ENCODE results near the gene MPC1. TPM values are rescaled to one million over a fixed set of nuclear protein-coding genes. Genes with fewer than 3 reads are reported as not detected.

The MPC1 gene
- total and polyA plus RNA-seq, 2 donors (not counting 3 experiments of a cell fraction or from before 2014, with no cell fraction given) = 15.5 to 17.5 TPM

DNA sequence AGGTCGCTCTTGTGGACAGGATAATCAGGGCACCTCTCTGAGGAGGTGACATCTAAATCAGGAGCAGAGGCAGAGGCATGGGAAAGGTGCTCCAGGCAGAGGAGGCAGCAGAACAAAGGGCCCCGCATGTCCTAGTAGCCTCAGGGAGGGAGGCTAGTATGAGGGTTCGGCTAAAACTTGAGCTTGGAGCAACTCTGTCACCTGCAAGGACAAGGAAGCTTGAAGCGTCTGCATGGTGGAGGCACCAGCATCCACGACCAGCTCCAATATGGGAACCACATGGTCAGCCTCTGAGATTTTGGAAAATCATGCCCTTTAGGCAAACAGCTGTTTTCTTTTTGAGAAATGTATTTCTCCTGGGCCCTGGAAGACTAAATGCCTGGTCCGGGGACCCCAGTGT is 13.0 kb upstream of the MPC1 start:
- no peaks in the 10 kb centered on the region for H3K9me1 ChIP-seq (replicated peaks; ENCODE audit: control insufficient read depth, extremely low read depth, insufficient read depth, low read length)
- H3K79me2 ChIP-seq (ENCODE audit: control insufficient read depth, insufficient read depth, low read length) = no peaks in the 10 kb centered on the region
- H3K27ac ChIP-seq (ENCODE audit: insufficient read depth, low read depth, low read length) = no peak overlapping the region
- H3K27me3 ChIP-seq (ENCODE audit: control insufficient read depth in 2 of 2, insufficient read depth in 2 of 2, low read length in 2 of 2) = peaks cover 4 to 12% of the 10 kb centered on the region in 2 experiments
- H4K20me1 ChIP-seq (replicated peaks; ENCODE audit: control insufficient read depth, extremely low read depth, insufficient read depth, low read length) = no peaks in the 10 kb centered on the region
- no peaks in the 10 kb centered on the region for H3K4me1 ChIP-seq (ENCODE audit: control insufficient read depth, extremely low read depth, insufficient read depth, low read length)
- FAIRE-seq (no peak), DNase-seq (ENCODE audit: low read depth, low spot score) (no peak)
- no peaks in the 10 kb centered on the region for H3K9me3 ChIP-seq (replicated peaks; ENCODE audit: control insufficient read depth, insufficient read depth, low read length)
- no peak overlapping the region for H3K4me3 ChIP-seq (replicated peaks in 1 of 3; ENCODE audit: insufficient read depth in 1 of 3, low read depth in 1 of 3, low read length in 3 of 3)
- H3K4me2 ChIP-seq (ENCODE audit: insufficient read depth, low read length) = no peak overlapping the region
- POLR2A ChIA-PET = no interaction called here
- no peaks in the 10 kb centered on the region for H3K36me3 ChIP-seq (ENCODE audit: control insufficient read depth in 2 of 2, extremely low read depth in 1 of 2, insufficient read depth in 2 of 2, low read length in 2 of 2)
- CTCF ChIA-PET = interaction anchor here (1.1 to 1.4 kb wide), 4 partner anchors 10 to 120 kb away, joined by 3 to 5 read pairs (median 4); no protein-coding TSS in a partner anchor
- intact Hi-C loops (cut with micrococcal nuclease) (no loop called here), dilution Hi-C loops (cut with MboI; ENCODE audit: extremely low pct_ligation_motif_present, low sequenced_read_pairs) (no loop called here)
- no TSS peak for BruUV-seq (replicated peaks)
- no peak overlapping the region for H2AFZ ChIP-seq (ENCODE audit: low read depth, low read length)
- H3K9ac ChIP-seq (replicated peaks; ENCODE audit: extremely low read depth, insufficient read depth, low read length) = no peak overlapping the region
- TF ChIP-seq, protein P1, sequence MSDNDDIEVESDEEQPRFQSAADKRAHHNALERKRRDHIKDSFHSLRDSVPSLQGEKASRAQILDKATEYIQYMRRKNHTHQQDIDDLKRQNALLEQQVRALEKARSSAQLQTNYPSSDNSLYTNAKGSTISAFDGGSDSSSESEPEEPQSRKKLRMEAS (IDR thresholded peaks at IDR 0.05; ENCODE audit: insufficient read depth, insufficient read length) = no peak
- TF ChIP-seq POLR2AphosphoS5 (IDR thresholded peaks at IDR 0.05; ENCODE audit: insufficient read depth, low read depth, low read length) = no peak
- TF ChIP-seq FOS (IDR thresholded peaks at IDR 0.05; ENCODE audit: borderline replicate concordance, insufficient read depth, low read length) = no peak
- TF ChIP-seq POLR2A (IDR thresholded peaks at IDR 0.05; ENCODE audit: low read depth, low read length) = no peak
- TF ChIP-seq JUN (IDR thresholded peaks at IDR 0.05; ENCODE audit: borderline replicate concordance, insufficient read depth, insufficient read length, low read depth) = no peak
- no peak for TF ChIP-seq MYC (IDR thresholded peaks at IDR 0.05; ENCODE audit: low read depth, low read length)

GRCh38 chr6:166395351-166395750 is 12.6 kb upstream of the MPC1 start:
- Histone ChIP-seq H4K20me1 (replicated peaks; ENCODE audit: control insufficient read depth, extremely low read depth, insufficient read depth, low read length) (no peaks in the 10 kb centered on the region), H2AFZ (ENCODE audit: low read depth, low read length) (no peak overlapping the region), H3K4me3 (replicated peaks in 1 of 3; ENCODE audit: insufficient read depth in 1 of 3, low read depth in 1 of 3, low read length in 3 of 3) (no peak overlapping the region), H3K4me2 (ENCODE audit: insufficient read depth, low read length) (no peak overlapping the region), H3K9me3 (replicated peaks; ENCODE audit: control insufficient read depth, insufficient read depth, low read length) (no peaks in the 10 kb centered on the region), H3K27me3 (ENCODE audit: control insufficient read depth in 2 of 2, insufficient read depth in 2 of 2, low read length in 2 of 2) (peaks cover 4 to 13% of the 10 kb centered on the region in 2 experiments), H3K36me3 (ENCODE audit: control insufficient read depth in 2 of 2, extremely low read depth in 1 of 2, insufficient read depth in 2 of 2, low read length in 2 of 2) (no peaks in the 10 kb centered on the region), H3K9me1 (replicated peaks; ENCODE audit: control insufficient read depth, extremely low read depth, insufficient read depth, low read length) (no peaks in the 10 kb centered on the region), H3K27ac (ENCODE audit: insufficient read depth, low read depth, low read length) (no peak overlapping the region), H3K79me2 (ENCODE audit: control insufficient read depth, insufficient read depth, low read length) (no peaks in the 10 kb centered on the region), H3K9ac (replicated peaks; ENCODE audit: extremely low read depth, insufficient read depth, low read length) (no peak overlapping the region), H3K4me1 (ENCODE audit: control insufficient read depth, extremely low read depth, insufficient read depth, low read length) (no peaks in the 10 kb centered on the region)
- no TSS peak for BruUV-seq (replicated peaks)
- dilution Hi-C loops (cut with MboI; ENCODE audit: extremely low pct_ligation_motif_present, low sequenced_read_pairs) (no loop called here), intact Hi-C loops (cut with micrococcal nuclease) (no loop called here)
- CTCF ChIA-PET = interaction anchor here (1.1 to 1.4 kb wide), 3 partner anchors 10 to 119 kb away, joined by 3 to 5 read pairs (median 3); no protein-coding TSS in a partner anchor
- DNase-seq (ENCODE audit: low read depth, low spot score) (no peak), FAIRE-seq (no peak)
- POLR2A ChIA-PET = no interaction called here
- TF ChIP-seq GATA2 (IDR thresholded peaks at IDR 0.05; ENCODE audit: insufficient read depth, insufficient read length, low read depth, low read length) (no peak), POLR2AphosphoS5 (IDR thresholded peaks at IDR 0.05; ENCODE audit: insufficient read depth, low read depth, low read length) (no peak), JUN (IDR thresholded peaks at IDR 0.05; ENCODE audit: borderline replicate concordance, insufficient read depth, insufficient read length, low read depth) (no peak), EZH2 (IDR thresholded peaks at IDR 0.05; ENCODE audit: borderline replicate concordance, low read depth, low read length, severe bottlenecking) (no peak)
- TF ChIP-seq, protein P1 (IDR thresholded peaks at IDR 0.05; ENCODE audit: insufficient read depth, insufficient read length) = no peak
- TF ChIP-seq, protein P2, sequence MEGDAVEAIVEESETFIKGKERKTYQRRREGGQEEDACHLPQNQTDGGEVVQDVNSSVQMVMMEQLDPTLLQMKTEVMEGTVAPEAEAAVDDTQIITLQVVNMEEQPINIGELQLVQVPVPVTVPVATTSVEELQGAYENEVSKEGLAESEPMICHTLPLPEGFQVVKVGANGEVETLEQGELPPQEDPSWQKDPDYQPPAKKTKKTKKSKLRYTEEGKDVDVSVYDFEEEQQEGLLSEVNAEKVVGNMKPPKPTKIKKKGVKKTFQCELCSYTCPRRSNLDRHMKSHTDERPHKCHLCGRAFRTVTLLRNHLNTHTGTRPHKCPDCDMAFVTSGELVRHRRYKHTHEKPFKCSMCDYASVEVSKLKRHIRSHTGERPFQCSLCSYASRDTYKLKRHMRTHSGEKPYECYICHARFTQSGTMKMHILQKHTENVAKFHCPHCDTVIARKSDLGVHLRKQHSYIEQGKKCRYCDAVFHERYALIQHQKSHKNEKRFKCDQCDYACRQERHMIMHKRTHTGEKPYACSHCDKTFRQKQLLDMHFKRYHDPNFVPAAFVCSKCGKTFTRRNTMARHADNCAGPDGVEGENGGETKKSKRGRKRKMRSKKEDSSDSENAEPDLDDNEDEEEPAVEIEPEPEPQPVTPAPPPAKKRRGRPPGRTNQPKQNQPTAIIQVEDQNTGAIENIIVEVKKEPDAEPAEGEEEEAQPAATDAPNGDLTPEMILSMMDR (IDR thresholded peaks at IDR 0.05; ENCODE audit: extremely low read depth in 1 of 2, insufficient read depth in 1 of 2, low read depth in 1 of 2, low read length in 2 of 2) = no peak
